ENCODE data around the gene SH3YL1. TPM values are rescaled to one million over a fixed set of nuclear protein-coding genes. Genes with fewer than 3 reads are reported as not detected.

The SH3YL1 gene
- total and polyA plus RNA-seq, 7 donors: 7.7 to 10.0 (median 9.2) TPM

GRCh38 chr2:257842-258241 is 6.0 kb downstream of the SH3YL1 start:
- Histone ChIP-seq H3K27ac (no peak overlapping the region), H3K4me1 (no peaks in the 10 kb centered on the region), H3K9me3 (peaks cover 12% of the 10 kb centered on the region), H3K27me3 (ENCODE audit: insufficient read depth in 3 of 3, low read length in 2 of 3) (no peaks in the 10 kb centered on the region), H3K36me3 (ENCODE audit: insufficient read depth in 1 of 2, low read depth in 1 of 2) (no peaks in the 10 kb centered on the region), H3K4me3 (no peak overlapping the region)
- 98 to 100% (median 99%) methylated on average over 2 of the region's 2 CpGs for WGBS, 3 donors
- ATAC-seq: no peak
- intact Hi-C loops (cut with DNase I): no loop called here
- DNase-seq: no peak
- TF ChIP-seq CTCF (IDR thresholded peaks at IDR 0.05): no peak

- Histone ChIP-seq H3K36me3 (ENCODE audit: insufficient read depth in 1 of 2, low read depth in 1 of 2) (no peaks in the 10 kb centered on the region), H3K4me1 (no peaks in the 10 kb centered on the region), H3K9me3 (peaks cover 12% of the 10 kb centered on the region), H3K27me3 (ENCODE audit: insufficient read depth in 3 of 3, low read length in 2 of 3) (no peaks in the 10 kb centered on the region), H3K4me3 (no peak overlapping the region), H3K27ac (no peak overlapping the region)
- ATAC-seq (no peak), DNase-seq (no peak)
- intact Hi-C loops (cut with DNase I): no loop called here
- no peak for TF ChIP-seq CTCF (IDR thresholded peaks at IDR 0.05)
- WGBS, 3 donors: 91 to 94% (median 92%) methylated on average over 3 of the region's 3 CpGs
Observed at GRCh38 chr2:257429-257828, 6.4 kb downstream of the SH3YL1 start.

GRCh38 chr2:256094-256493 is 7.7 kb downstream of the SH3YL1 start:
- Histone ChIP-seq H3K27me3 (ENCODE audit: insufficient read depth in 3 of 3, low read length in 2 of 3) (no peaks in the 10 kb centered on the region), H3K36me3 (ENCODE audit: insufficient read depth in 1 of 2, low read depth in 1 of 2) (peaks cover 0 to 13% of the 10 kb centered on the region in 2 donors), H3K4me3 (no peak overlapping the region), H3K9me3 (peaks cover 12% of the 10 kb centered on the region), H3K4me1 (no peaks in the 10 kb centered on the region), H3K27ac (no peak overlapping the region)
- WGBS, 3 donors: 43 to 68% (median 49%) methylated on average over 3 of the region's 3 CpGs
- intact Hi-C loops (cut with DNase I): no loop called here
- no peak for TF ChIP-seq CTCF (IDR thresholded peaks at IDR 0.05)
- no peak for ATAC-seq
- no peak for DNase-seq

- Histone ChIP-seq H3K4me1 (no peaks in the 10 kb centered on the region), H3K9me3 (peaks cover 12% of the 10 kb centered on the region), H3K36me3 (ENCODE audit: insufficient read depth in 1 of 2, low read depth in 1 of 2) (peaks cover 0 to 22% of the 10 kb centered on the region in 2 donors), H3K4me3 (no peak overlapping the region), H3K27me3 (ENCODE audit: insufficient read depth in 3 of 3, low read length in 2 of 3) (no peaks in the 10 kb centered on the region), H3K27ac (no peak overlapping the region)
- intact Hi-C loops (cut with DNase I): no loop called here
- DNase-seq (no peak), ATAC-seq (no peak)
- no peak for TF ChIP-seq CTCF (IDR thresholded peaks at IDR 0.05)
- 97 to 100% (median 100%) methylated on average over 2 of the region's 2 CpGs for WGBS, 3 donors
Observed at GRCh38 chr2:255195-255594, 8.6 kb downstream of the SH3YL1 start.

- intact Hi-C loops (cut with DNase I): no loop called here
- ATAC-seq: no peak
- Histone ChIP-seq H3K4me3 (no peak overlapping the region), H3K27ac (no peak overlapping the region), H3K4me1 (no peaks in the 10 kb centered on the region), H3K36me3 (ENCODE audit: insufficient read depth in 1 of 2, low read depth in 1 of 2) (peaks cover 0 to 32% of the 10 kb centered on the region in 2 donors), H3K27me3 (ENCODE audit: insufficient read depth in 3 of 3, low read length in 2 of 3) (no peaks in the 10 kb centered on the region), H3K9me3 (peaks cover 12% of the 10 kb centered on the region)
- 76 to 84% (median 79%) methylated on average over 7 of the region's 7 CpGs for WGBS, 3 donors
- no peak for DNase-seq
- TF ChIP-seq CTCF (IDR thresholded peaks at IDR 0.05): no peak
Observed at GRCh38 chr2:254241-254640, 9.6 kb downstream of the SH3YL1 start.

Data from psoas muscle (tissue), 8 donors.